ENCODE data around the gene PROM1. TPM values are rescaled to one million over a fixed set of nuclear protein-coding genes. Genes with fewer than 3 reads are reported as not detected.

Gene PROM1
- total and polyA plus RNA-seq, 2 donors (not counting 1 experiment from before 2014, with no cell fraction given): 0.10 to 0.17 TPM

DNA sequence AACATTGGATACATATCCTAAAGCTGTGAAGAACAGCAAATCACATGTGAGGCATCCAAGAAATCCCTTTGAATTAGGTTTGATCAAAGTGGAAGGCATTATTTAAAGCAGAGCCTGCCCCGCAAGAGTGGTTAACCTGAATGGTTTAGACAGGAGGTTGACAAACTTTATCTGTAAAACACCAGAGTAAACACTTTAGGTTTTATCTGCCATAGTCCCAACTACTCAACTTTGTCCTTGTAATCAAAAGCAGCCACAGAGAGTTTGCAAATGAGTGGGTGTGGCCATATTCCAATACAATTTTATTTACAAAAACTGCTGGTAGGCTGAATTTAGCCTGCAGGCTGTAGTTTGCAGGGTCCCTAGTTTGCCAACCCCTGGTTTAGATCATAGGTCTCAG lies 95.6 kb downstream of the PROM1 start:
- Histone ChIP-seq H3K4me3 (replicated peaks in 1 of 4; ENCODE audit: control extremely low read depth in 1 of 4, insufficient read depth in 1 of 4, low read depth in 3 of 4, low read length in 4 of 4) (no peak overlapping the region), H3K36me3 (ENCODE audit: control insufficient read depth, insufficient read depth, low read length) (no peaks in the 10 kb centered on the region), H3K4me2 (ENCODE audit: extremely low read depth, insufficient read depth, low read length) (no peak overlapping the region), H3K9ac (ENCODE audit: insufficient read depth, low read length) (no peak overlapping the region), H3K27ac (ENCODE audit: insufficient read depth, low read length) (no peak overlapping the region), H2AFZ (ENCODE audit: low read length) (no peak overlapping the region), H3K4me1 (ENCODE audit: control insufficient read depth, extremely low read depth, insufficient read depth, low read length) (no peaks in the 10 kb centered on the region), H3K79me2 (ENCODE audit: control insufficient read depth, insufficient read depth, low read length) (no peaks in the 10 kb centered on the region), H3K9me3 (ENCODE audit: control insufficient read depth, insufficient read depth, low read depth, low read length) (no peaks in the 10 kb centered on the region), H3K27me3 (ENCODE audit: control insufficient read depth, insufficient read depth, low read length) (peaks cover 2% of the 10 kb centered on the region), H4K20me1 (ENCODE audit: control insufficient read depth, extremely low read depth, insufficient read depth, low read length) (no peaks in the 10 kb centered on the region)
- no peak for DNase-seq (ENCODE audit: low read depth in 2 of 2)
- TF ChIP-seq CTCF (conservative IDR thresholded peaks at IDR 0.05 in 1 of 2, IDR thresholded peaks at IDR 0.05 in 1 of 2; ENCODE audit: low read depth in 1 of 2, low read length in 2 of 2) (no peak), EZH2 (IDR thresholded peaks at IDR 0.05; ENCODE audit: low read length, missing control alignments) (no peak)

DNA sequence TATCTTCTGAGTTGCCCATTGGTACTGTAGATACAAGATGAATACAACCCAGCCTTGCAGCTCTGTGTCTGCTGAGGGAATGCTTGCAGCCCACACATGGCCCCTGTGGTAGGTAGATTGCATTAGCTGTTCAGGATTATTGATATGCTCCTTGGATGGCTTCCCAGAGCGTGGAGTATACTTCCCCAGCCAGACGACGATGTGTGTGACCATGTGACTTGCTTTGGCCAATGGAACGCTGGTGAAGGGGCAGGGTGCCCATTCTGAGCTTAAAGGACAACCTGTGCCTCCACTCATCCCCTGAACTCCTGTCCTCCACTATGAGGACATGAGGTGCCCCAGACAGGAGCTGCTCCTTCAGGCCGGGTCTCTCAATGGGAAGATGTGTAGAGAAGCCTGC lies 96.9 kb downstream of the PROM1 start:
- no peak overlapping the region for H3K4me2 ChIP-seq (ENCODE audit: extremely low read depth, insufficient read depth, low read length)
- H3K79me2 ChIP-seq (ENCODE audit: control insufficient read depth, insufficient read depth, low read length): no peaks in the 10 kb centered on the region
- no peak for DNase-seq (ENCODE audit: low read depth in 2 of 2)
- no peaks in the 10 kb centered on the region for H3K36me3 ChIP-seq (ENCODE audit: control insufficient read depth, insufficient read depth, low read length)
- H3K27ac ChIP-seq (ENCODE audit: insufficient read depth, low read length): no peak overlapping the region
- H3K4me1 ChIP-seq (ENCODE audit: control insufficient read depth, extremely low read depth, insufficient read depth, low read length): no peaks in the 10 kb centered on the region
- H3K4me3 ChIP-seq (replicated peaks in 1 of 4; ENCODE audit: control extremely low read depth in 1 of 4, insufficient read depth in 1 of 4, low read depth in 3 of 4, low read length in 4 of 4): no peak overlapping the region
- TF ChIP-seq EZH2 (IDR thresholded peaks at IDR 0.05; ENCODE audit: low read length, missing control alignments) (no peak), CTCF (conservative IDR thresholded peaks at IDR 0.05 in 1 of 2, IDR thresholded peaks at IDR 0.05 in 1 of 2; ENCODE audit: low read depth in 1 of 2, low read length in 2 of 2) (no peak)
- H3K9me3 ChIP-seq (ENCODE audit: control insufficient read depth, insufficient read depth, low read depth, low read length): no peaks in the 10 kb centered on the region
- no peaks in the 10 kb centered on the region for H4K20me1 ChIP-seq (ENCODE audit: control insufficient read depth, extremely low read depth, insufficient read depth, low read length)
- no peak overlapping the region for H3K9ac ChIP-seq (ENCODE audit: insufficient read depth, low read length)
- H2AFZ ChIP-seq (ENCODE audit: low read length): no peak overlapping the region
- H3K27me3 ChIP-seq (ENCODE audit: control insufficient read depth, insufficient read depth, low read length): peaks cover 4% of the 10 kb centered on the region

- Histone ChIP-seq H3K9me3 (ENCODE audit: control insufficient read depth, insufficient read depth, low read depth, low read length) (no peaks in the 10 kb centered on the region), H3K4me3 (replicated peaks in 1 of 4; ENCODE audit: control extremely low read depth in 1 of 4, insufficient read depth in 1 of 4, low read depth in 3 of 4, low read length in 4 of 4) (no peak overlapping the region), H3K4me1 (ENCODE audit: control insufficient read depth, extremely low read depth, insufficient read depth, low read length) (no peaks in the 10 kb centered on the region), H2AFZ (ENCODE audit: low read length) (no peak overlapping the region), H3K4me2 (ENCODE audit: extremely low read depth, insufficient read depth, low read length) (no peak overlapping the region), H3K9ac (ENCODE audit: insufficient read depth, low read length) (no peak overlapping the region), H3K27ac (ENCODE audit: insufficient read depth, low read length) (no peak overlapping the region), H3K27me3 (ENCODE audit: control insufficient read depth, insufficient read depth, low read length) (peaks cover 4% of the 10 kb centered on the region), H3K79me2 (ENCODE audit: control insufficient read depth, insufficient read depth, low read length) (no peaks in the 10 kb centered on the region), H4K20me1 (ENCODE audit: control insufficient read depth, extremely low read depth, insufficient read depth, low read length) (no peaks in the 10 kb centered on the region), H3K36me3 (ENCODE audit: control insufficient read depth, insufficient read depth, low read length) (no peaks in the 10 kb centered on the region)
- no peak for DNase-seq (ENCODE audit: low read depth in 2 of 2)
- TF ChIP-seq EZH2 (IDR thresholded peaks at IDR 0.05; ENCODE audit: low read length, missing control alignments) (no peak), CTCF (conservative IDR thresholded peaks at IDR 0.05 in 1 of 2, IDR thresholded peaks at IDR 0.05 in 1 of 2; ENCODE audit: low read depth in 1 of 2, low read length in 2 of 2) (no peak)
Measured at GRCh38 chr4:15983610-15984009, 100.2 kb downstream of the PROM1 start.

Data from fibroblast of lung (primary cell).